Spinal cord (tissue), 10 donors: Measurements from ENCODE around the gene TTC39A. TPM values are rescaled to one million over a fixed set of nuclear protein-coding genes. Genes with fewer than 3 reads are reported as not detected.
A peak's percentile ranks its signal among the peaks of the same experiment; 100 is the strongest.

Source experiments
- DNase-seq, 6 donors: peaks; one replicate each; pipeline versions ENCODE4 v3.0.0 to v3.0.0-alpha.2; 2013 to 2015; ENCODE audit warnings: low spot score in 6 of 6, low read depth in 4 of 6
- H3K27ac ChIP-seq: one replicate; pipeline ENCODE4 v1.5.1; 2013; ENCODE audit warnings: low read depth, low read length, control low read depth
- H3K27me3 ChIP-seq: one replicate; pipeline ENCODE4 v1.6.1; 2013; ENCODE audit warnings: low read length; ENCODE audit not compliant: control insufficient read depth, insufficient read depth
- H3K36me3 ChIP-seq: one replicate; pipeline ENCODE4 v1.6.1; 2013; ENCODE audit warnings: low read length; ENCODE audit not compliant: control insufficient read depth, insufficient read depth
- H3K4me1 ChIP-seq: one replicate; pipeline ENCODE4 v1.6.1; 2013; ENCODE audit warnings: low read length; ENCODE audit not compliant: control insufficient read depth, insufficient read depth
- H3K4me3 ChIP-seq: one replicate; pipeline ENCODE4 v1.5.1; 2013; ENCODE audit warnings: low read depth, low read length, control low read depth
- H3K9me3 ChIP-seq: one replicate; pipeline ENCODE4 v1.6.1; 2013; ENCODE audit warnings: low read length; ENCODE audit not compliant: control insufficient read depth, insufficient read depth
- whole genome bisulfite sequencing: methylation state at CpG from one replicate; pipeline ENCODE4 v1.1.5; 2013; ENCODE audit warnings: missing lambda C conversion rate; ENCODE audit not compliant: insufficient coverage; 5-methylcytosine and 5-hydroxymethylcytosine counted together
- long read RNA-seq, 4 donors: transcript quantifications; one replicate each; lab custom pipeline, GENCODE V29; 2026
- polyA plus RNA-seq, 2 donors: library from polyadenylated mRNA; unstranded; fragments of 120-200 nt; gene quantifications; one replicate each; pipeline ENCODE4 v1.2.1, GENCODE V29; 2013; ENCODE audit not compliant: insufficient read length in 2 of 2
- total RNA-seq, 2 donors: library from RNA; depleted of rRNA in 1 of 2; stranded (reverse); fragments of 120-200 nt in 1 of 2; fragments of >200 nt in 1 of 2; gene quantifications; one replicate each; pipeline versions ENCODE4 v1.2.3 to v1.2.4, GENCODE V29; 2013 to 2014
- donor health status: healthy.

The TTC39A gene
- total RNA-seq: 10 to 100 TPM in 1 of 2 donors, 1 to 10 TPM in 1; 3.3 to 11.4 TPM
- polyA plus RNA-seq: 10 to 100 TPM; 11.6 to 15.1 TPM
- long read RNA-seq, donor 1: 0 reads
- long read RNA-seq, donor 2: 0 reads
- long read RNA-seq, donor 3: 0 reads
- long read RNA-seq, donor 4: 0 reads

DNA sequence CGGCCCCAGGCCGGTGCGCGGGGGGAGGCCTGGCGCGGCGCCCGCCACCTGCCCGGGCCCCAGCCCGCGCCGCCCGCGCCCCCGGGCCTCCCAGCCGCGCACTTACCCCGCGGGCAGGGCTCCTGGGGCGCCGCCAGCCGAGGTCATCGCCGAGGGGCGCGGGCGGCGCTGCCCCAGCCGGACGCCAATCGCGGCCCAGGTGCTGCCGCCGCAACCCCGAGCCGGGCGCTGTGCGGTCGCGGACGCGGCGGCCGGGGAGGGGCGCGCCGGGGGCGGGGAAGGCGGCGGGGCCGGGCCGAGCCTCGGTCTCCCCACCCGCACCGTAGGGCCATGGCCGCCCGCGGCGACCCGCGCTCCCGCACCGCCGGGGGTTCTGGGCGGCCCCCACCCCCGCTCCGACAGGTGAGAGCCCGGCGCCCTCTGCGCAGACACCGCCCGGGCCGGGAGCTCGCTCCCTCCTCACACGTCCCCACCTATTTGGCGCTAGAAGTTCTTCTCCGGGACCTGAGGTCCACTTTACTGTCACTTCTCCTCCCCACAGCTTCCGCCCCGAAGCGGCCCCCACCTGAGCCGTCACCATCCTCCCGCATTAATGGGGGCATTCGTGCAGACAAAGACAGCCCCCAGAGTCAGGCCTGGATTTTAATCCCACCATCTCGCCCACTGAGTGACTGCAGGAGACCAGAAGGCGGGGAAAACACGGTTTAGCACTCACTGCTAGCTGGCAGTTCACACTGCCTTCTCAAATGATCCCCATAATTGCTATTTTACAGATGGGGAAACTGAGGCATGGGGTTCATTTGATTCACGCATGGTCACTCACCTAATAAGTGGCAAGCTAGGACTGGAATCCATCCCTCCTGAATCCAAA lies at the start of gene TTC39A:
TTC39A (minus strand) TSS at position 232 of the 871 bp plus-strand sequence; CDS start at position 147, 85 bp downstream.
- H3K27me3 ChIP-seq: peaks cover 11% of the 10 kb centered on the region
- WGBS: 2% methylated on average over 87 of the region's 87 CpGs
- H3K9me3 ChIP-seq: no peaks in the 10 kb centered on the region
- no peaks in the 10 kb centered on the region for H3K36me3 ChIP-seq
- H3K27ac ChIP-seq: no peak within 1 kb of the TSS
- peak in 1 of 6 donors; percentile 22 for DNase-seq
- peak within 1 kb of the TSS; percentile 19 for H3K4me3 ChIP-seq
- H3K4me1 ChIP-seq: peaks cover 19% of the 10 kb centered on the region

DNA sequence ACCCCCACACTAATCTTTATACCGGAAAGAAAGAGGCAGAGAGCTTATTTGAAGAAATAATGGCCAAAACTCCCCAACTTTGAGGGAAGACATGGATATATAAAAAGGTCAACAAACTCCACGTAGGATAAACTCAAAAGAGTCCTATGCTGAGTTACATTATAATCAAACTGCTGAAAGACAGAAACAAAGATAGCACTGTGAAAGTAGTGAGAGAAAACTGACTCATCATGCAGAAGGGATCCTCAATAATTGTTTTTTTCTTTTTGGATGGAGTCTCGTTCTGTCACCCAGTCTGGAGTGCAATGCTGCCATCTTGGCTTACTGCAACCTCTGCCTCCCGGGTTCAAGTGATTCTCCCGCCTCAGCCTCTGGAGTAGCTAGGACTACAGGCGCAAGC lies 48.5 kb upstream of the TTC39A start:
- WGBS: 75% methylated on average over 1 of the region's 6 CpGs
- H3K27ac ChIP-seq: no peak overlapping the region
- H3K4me1 ChIP-seq: no peaks in the 10 kb centered on the region

DNA sequence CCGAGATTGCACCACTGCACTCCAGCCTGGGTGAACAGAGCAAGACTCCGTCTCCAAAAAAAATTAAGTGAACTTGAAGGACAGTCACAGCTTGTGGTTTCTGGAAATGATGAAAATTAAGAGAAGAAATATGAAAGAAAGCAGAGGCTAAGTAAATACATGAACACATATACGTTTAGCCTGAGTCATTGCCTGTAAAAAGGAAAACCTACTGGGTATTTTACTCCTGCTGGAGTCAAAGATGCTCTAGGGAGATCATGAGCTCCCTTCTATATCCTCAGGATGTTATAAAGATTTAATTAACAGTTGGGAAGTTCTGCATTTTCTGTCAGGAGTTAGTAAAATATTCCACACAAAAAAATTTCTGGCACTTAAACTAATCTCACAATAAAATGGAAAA lies 43.5 kb upstream of the TTC39A start:
- H3K27me3 ChIP-seq: no peaks in the 10 kb centered on the region
- no peak overlapping the region for H3K4me3 ChIP-seq
- DNase-seq: no peak
- no CpG with 5 or more reads among the region's 3 CpGs for WGBS
- peaks cover 14% of the 10 kb centered on the region for H3K36me3 ChIP-seq
- no peaks in the 10 kb centered on the region for H3K9me3 ChIP-seq
- no peaks in the 10 kb centered on the region for H3K4me1 ChIP-seq
- H3K27ac ChIP-seq: no peak overlapping the region

More for the DNA sequence above, 48.5 kb upstream of the TTC39A start:
- no peak for DNase-seq
- Histone ChIP-seq H3K27me3 (no peaks in the 10 kb centered on the region), H3K36me3 (peaks cover 15% of the 10 kb centered on the region), H3K9me3 (peaks cover 2% of the 10 kb centered on the region), H3K4me3 (no peak overlapping the region)

DNA sequence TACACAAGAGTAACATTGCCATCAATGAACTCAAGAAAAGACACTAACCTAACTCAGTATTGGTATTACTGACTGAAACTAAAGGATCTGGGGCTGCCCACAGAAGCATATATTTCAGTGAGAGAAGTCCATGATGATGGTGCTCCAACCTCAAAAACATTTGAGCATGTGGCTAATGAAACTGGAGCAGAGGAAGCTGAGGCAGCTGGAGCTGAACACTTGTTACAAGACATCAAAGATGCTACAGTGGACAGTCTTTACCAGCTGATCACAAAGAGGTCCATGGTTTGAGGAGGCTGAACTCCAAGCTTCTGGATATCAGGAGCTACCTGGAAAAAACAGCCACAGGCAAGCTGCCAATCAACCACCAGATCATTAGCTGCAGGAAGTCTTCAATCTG lies 42.2 kb upstream of the TTC39A start:
- H3K27ac ChIP-seq: no peak overlapping the region
- H3K9me3 ChIP-seq: no peaks in the 10 kb centered on the region
- H3K27me3 ChIP-seq: no peaks in the 10 kb centered on the region
- H3K4me3 ChIP-seq: no peak overlapping the region
- H3K36me3 ChIP-seq: peaks cover 16% of the 10 kb centered on the region
- H3K4me1 ChIP-seq: no peaks in the 10 kb centered on the region
- DNase-seq: no peak

DNA sequence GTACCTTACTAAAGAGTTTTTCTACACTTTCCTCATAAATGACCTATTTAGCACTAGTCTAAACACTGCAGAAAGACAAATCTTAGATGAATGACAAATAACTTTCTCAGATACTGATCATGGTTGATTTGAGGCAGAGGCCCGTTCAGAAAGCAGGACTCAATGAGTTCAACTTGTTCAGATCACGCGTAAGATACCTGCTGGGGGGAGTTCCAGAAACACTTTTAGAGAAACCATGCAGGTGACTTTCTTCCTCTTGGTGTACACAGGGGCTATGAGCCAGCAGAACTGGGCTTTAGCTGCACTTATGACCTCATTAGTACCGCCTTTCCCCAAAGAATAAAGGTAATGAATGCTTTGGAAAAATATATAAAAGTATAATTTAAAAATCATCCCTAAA lies 38.8 kb upstream of the TTC39A start:
- 100% methylated on average over 2 of the region's 4 CpGs for WGBS
- Histone ChIP-seq H3K4me1 (no peaks in the 10 kb centered on the region), H3K4me3 (no peak overlapping the region), H3K27ac (no peak overlapping the region), H3K9me3 (no peaks in the 10 kb centered on the region), H3K27me3 (no peaks in the 10 kb centered on the region), H3K36me3 (peaks cover 15% of the 10 kb centered on the region)
- DNase-seq: no peak

DNA sequence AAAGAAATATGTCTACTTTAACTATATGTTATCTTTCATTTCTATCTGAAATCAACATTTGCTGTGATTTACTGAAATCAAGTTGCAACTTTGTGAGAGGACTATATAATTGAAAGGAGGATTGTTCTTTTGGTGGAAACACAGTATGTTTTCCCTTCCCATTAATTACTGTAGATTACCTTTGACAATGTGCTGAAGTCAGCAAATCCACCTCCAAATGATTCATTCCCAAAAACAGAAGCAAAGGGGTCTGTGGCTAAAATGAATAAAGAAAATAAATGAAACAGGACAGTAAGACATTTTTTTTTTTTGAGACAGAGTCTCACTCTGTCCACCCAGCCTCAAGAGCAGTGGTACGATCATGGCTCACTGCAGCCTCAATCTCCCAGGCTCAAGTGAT lies 35.4 kb upstream of the TTC39A start:
- no CpG with 5 or more reads among the region's 1 CpG for WGBS
- peaks cover 12% of the 10 kb centered on the region for H3K36me3 ChIP-seq

DNA sequence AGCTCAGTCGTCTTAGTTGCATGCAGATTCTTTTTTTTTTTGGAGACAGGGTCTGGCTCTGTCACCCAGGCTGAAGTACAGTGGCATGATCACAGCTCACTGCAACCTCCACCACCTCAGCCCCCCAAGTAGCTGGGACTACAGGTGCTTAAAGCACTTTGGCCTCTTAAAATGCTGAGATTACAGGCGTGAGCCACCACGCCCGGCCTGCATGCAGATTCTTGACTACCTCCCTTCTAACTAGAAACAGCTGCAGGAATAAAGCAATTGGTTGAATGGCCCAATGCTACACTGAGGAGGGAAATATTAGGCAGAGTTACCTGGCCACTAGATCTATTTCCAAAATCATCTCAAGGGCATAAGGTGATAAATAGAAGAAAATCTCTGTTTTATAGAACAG lies 29.5 kb upstream of the TTC39A start:
- DNase-seq: no peak
- H3K4me3 ChIP-seq: no peak overlapping the region
- H3K27me3 ChIP-seq: no peaks in the 10 kb centered on the region
- H3K36me3 ChIP-seq: peaks cover 13% of the 10 kb centered on the region
- WGBS: 88% methylated on average over 1 of the region's 4 CpGs
- H3K9me3 ChIP-seq: no peaks in the 10 kb centered on the region
- no peak overlapping the region for H3K27ac ChIP-seq
- H3K4me1 ChIP-seq: no peaks in the 10 kb centered on the region

More for the DNA sequence above, 35.4 kb upstream of the TTC39A start:
- H3K4me3 ChIP-seq: no peak overlapping the region
- no peaks in the 10 kb centered on the region for H3K9me3 ChIP-seq
- no peaks in the 10 kb centered on the region for H3K4me1 ChIP-seq
- H3K27ac ChIP-seq: no peak overlapping the region
- no peaks in the 10 kb centered on the region for H3K27me3 ChIP-seq
- no peak for DNase-seq

DNA sequence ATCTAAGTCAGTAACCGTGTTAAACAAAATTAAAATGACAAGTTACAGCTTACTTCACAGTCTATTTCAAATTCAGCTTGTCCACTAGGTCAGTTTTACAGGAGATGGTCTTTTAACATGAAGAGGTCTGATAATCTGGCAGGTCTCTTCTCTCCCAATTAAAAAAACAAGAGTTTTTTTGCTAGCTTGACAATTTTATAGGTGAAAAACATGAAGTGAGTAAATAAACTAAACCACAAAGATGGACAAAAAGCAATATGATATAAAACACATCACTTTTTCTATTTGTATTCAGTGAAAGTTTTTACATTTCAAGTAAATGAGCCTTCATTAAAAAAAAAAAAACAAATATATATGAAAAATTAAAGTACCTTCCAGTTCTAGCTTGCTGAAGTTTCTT lies 25.0 kb upstream of the TTC39A start:
- H3K9me3 ChIP-seq: no peaks in the 10 kb centered on the region
- DNase-seq: no peak
- no peak overlapping the region for H3K27ac ChIP-seq
- no peak overlapping the region for H3K4me3 ChIP-seq
- no peaks in the 10 kb centered on the region for H3K27me3 ChIP-seq
- no peaks in the 10 kb centered on the region for H3K4me1 ChIP-seq
- peaks cover 11% of the 10 kb centered on the region for H3K36me3 ChIP-seq
- no CpG with 5 or more reads among the region's 1 CpG for WGBS

DNA sequence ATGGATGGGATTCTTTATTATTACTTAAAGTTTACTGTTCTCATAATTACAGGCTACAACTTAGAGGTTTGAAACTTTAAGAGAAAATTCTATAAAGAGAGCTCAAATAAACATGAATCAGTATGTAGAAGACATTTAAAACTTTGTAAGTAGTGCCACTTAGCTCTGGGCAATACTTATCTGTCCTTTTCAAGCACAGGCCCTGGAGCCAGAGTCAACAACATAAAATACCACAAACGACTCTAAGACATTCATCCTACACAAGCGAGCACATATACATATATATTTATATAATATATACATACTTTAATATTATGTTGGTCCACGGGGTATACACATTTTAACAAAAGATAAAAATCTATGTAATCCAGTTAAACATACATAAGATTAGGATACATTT lies 24.1 kb upstream of the TTC39A start:
- H3K4me3 ChIP-seq: no peak overlapping the region
- no peak for DNase-seq
- no peaks in the 10 kb centered on the region for H3K9me3 ChIP-seq
- WGBS: no CpG with 5 or more reads among the region's 3 CpGs
- H3K4me1 ChIP-seq: no peaks in the 10 kb centered on the region
- no peaks in the 10 kb centered on the region for H3K27me3 ChIP-seq
- peaks cover 11% of the 10 kb centered on the region for H3K36me3 ChIP-seq
- no peak overlapping the region for H3K27ac ChIP-seq

DNA sequence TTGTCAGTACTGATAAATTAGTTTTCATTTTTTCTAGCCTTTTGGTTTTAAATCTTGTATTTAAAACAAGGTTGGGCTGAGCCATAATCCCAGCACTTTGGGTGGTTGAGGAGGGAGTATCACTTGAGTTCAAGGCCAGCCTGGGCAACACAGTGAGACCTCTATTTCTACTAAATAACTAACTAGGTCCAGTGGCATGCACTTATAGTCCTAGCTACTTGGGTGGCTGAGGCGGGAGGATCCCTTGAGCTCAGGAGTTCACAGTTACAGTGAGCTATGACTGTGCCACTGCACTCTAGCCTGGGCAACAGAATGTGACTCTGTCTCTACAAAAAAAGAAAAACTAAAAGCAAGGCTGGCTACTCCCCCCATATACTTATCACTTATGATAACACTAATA lies 21.5 kb upstream of the TTC39A start:
- H3K36me3 ChIP-seq: peaks cover 4% of the 10 kb centered on the region
- 100% methylated on average over 1 of the region's 1 CpG for WGBS
- H3K27ac ChIP-seq: no peak overlapping the region
- no peaks in the 10 kb centered on the region for H3K4me1 ChIP-seq
- no peaks in the 10 kb centered on the region for H3K27me3 ChIP-seq
- H3K9me3 ChIP-seq: no peaks in the 10 kb centered on the region
- DNase-seq: no peak
- no peak overlapping the region for H3K4me3 ChIP-seq
